ENCODE results near the gene PANK4.

GRCh38 chr1:2458687-2459086 lies 67.7 kb downstream of the PANK4 start:
- TF ChIP-seq BACH2 (CRISPR knock-in tag; IDR thresholded peaks at IDR 0.05; ENCODE audit: borderline replicate concordance), result no peak
- no peak for TF ChIP-seq POU6F1 (CRISPR knock-in tag; IDR thresholded peaks at IDR 0.05; ENCODE audit: borderline replicate concordance, low read depth)
- TF ChIP-seq PATZ1 (CRISPR knock-in tag; IDR thresholded peaks at IDR 0.05; ENCODE audit: borderline replicate concordance), result no peak
- no peak for TF ChIP-seq ESRRG (CRISPR knock-in tag; IDR thresholded peaks at IDR 0.05)
- TF ChIP-seq OSR1 (CRISPR knock-in tag; IDR thresholded peaks at IDR 0.05), result no peak
- TF ChIP-seq ZFP30 (CRISPR knock-in tag; IDR thresholded peaks at IDR 0.05), result no peak
- no peak for TF ChIP-seq ARNTL (CRISPR knock-in tag; IDR thresholded peaks at IDR 0.05; ENCODE audit: borderline replicate concordance, low read depth)

Measured in SK-N-SH treated with all-trans-retinoic acid at 6 μM for 48 hours (cell line).